PFSK-1 (cell line): ENCODE measurements around the gene RBP7. TPM values are rescaled to one million over a fixed set of nuclear protein-coding genes. Genes with fewer than 3 reads are reported as not detected.

ENCODE experiments used
- FOXP2 ChIP-seq: optimal IDR thresholded peaks from 2 replicates; pipeline ENCODE3; 2011; ENCODE audit warnings: borderline replicate concordance, control low read depth, inconsistent platforms; ENCODE audit not compliant: insufficient read depth; ENCODE audit errors: extremely low read length, extremely low read depth
- POLR2AphosphoS5 ChIP-seq: IDR thresholded peaks from 2 replicates; pipeline ENCODE4 v1.6.1; 2012; ENCODE audit warnings: low read depth, mild to moderate bottlenecking, control low read depth, low read length, moderate library complexity
- SIN3A ChIP-seq: IDR thresholded peaks from 2 replicates; pipeline ENCODE4 v1.6.1; 2012; ENCODE audit warnings: mild to moderate bottlenecking, low read length, moderate library complexity, borderline replicate concordance; ENCODE audit not compliant: insufficient read depth
- TAF1 ChIP-seq: IDR thresholded peaks from 2 replicates; pipeline ENCODE4 v1.6.1; 2012; ENCODE audit warnings: low read length, control low read depth, borderline replicate concordance; ENCODE audit not compliant: insufficient read depth
- polyA plus RNA-seq: library from polyadenylated mRNA; unstranded; fragments of >200 nt; gene quantifications from one replicate; pipeline ENCODE4 v1.2.1, GENCODE V29; 2012; ENCODE audit warnings: low read depth, missing spikeins; ENCODE audit not compliant: insufficient read length
- TF ChIP-seq, protein P1 (sequence below), 2 experiments: IDR thresholded peaks; 2 replicates each; pipeline versions ENCODE4 v1.6.1 to v1.8.0; 2011 to 2012; ENCODE audit warnings: low read depth in 2 of 2, low read length in 2 of 2, control low read depth in 1 of 2, inconsistent platforms in 1 of 2, mild to moderate bottlenecking in 1 of 2, moderate library complexity in 1 of 2; ENCODE audit not compliant: insufficient read depth in 1 of 2

Gene RBP7
- not detected for polyA plus RNA-seq

DNA sequence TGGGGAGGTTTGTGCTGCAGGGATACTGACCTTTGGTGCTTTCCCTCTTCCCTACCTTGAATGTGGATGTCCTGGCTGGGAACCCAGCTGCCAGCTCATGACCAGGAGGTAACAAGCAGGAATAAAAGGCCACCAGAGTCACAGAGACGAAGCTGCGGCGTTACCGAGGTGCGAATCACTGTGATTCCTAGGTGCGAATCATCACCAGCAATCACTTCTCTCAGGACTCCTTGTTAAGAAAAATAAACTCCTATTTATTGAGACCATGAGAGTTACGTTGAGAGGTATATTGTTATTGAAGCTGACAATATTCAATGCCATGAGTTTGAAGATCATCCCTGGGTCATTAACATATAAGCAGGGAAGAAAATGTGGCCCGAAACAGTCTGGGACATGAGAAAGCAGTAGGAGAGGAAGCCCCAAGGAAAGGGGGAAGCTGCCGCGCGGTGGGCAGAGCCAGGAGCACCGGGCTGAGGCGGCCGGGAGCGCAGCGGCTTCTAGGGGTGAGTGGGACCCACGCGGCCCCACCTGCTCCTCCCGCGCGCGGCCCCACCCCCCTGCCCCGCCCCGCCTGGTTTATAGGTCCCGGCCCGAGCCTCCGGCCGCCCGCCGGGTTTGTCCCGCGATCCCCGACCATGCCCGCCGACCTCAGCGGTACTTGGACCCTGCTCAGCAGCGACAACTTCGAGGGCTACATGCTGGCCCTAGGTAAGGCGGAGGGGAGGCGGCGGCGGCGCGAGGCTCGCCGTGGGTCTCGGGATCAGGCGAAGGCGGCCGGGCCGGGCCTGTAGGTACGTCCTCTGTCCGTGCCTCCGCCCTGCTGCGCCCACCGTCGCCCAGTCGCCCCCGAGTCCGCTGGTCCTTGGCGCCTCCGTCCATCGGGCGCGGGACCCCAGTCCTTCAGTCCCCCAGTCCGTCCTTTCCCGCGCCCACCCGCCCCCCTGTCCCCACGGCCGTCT lies at the start of gene RBP7:
RBP7 (plus strand) TSS at position 605 of the 959 bp plus-strand sequence; CDS start at position 636, 31 bp downstream.
- TF ChIP-seq SIN3A (no peak), POLR2AphosphoS5 (no peak), TAF1 (no peak), FOXP2 (no peak)
- TF ChIP-seq, protein P1, sequence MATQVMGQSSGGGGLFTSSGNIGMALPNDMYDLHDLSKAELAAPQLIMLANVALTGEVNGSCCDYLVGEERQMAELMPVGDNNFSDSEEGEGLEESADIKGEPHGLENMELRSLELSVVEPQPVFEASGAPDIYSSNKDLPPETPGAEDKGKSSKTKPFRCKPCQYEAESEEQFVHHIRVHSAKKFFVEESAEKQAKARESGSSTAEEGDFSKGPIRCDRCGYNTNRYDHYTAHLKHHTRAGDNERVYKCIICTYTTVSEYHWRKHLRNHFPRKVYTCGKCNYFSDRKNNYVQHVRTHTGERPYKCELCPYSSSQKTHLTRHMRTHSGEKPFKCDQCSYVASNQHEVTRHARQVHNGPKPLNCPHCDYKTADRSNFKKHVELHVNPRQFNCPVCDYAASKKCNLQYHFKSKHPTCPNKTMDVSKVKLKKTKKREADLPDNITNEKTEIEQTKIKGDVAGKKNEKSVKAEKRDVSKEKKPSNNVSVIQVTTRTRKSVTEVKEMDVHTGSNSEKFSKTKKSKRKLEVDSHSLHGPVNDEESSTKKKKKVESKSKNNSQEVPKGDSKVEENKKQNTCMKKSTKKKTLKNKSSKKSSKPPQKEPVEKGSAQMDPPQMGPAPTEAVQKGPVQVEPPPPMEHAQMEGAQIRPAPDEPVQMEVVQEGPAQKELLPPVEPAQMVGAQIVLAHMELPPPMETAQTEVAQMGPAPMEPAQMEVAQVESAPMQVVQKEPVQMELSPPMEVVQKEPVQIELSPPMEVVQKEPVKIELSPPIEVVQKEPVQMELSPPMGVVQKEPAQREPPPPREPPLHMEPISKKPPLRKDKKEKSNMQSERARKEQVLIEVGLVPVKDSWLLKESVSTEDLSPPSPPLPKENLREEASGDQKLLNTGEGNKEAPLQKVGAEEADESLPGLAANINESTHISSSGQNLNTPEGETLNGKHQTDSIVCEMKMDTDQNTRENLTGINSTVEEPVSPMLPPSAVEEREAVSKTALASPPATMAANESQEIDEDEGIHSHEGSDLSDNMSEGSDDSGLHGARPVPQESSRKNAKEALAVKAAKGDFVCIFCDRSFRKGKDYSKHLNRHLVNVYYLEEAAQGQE (IDR thresholded peaks at IDR 0.05; ENCODE audit: insufficient read depth in 1 of 2, low read depth in 2 of 2, low read length in 2 of 2): no peak

DNA sequence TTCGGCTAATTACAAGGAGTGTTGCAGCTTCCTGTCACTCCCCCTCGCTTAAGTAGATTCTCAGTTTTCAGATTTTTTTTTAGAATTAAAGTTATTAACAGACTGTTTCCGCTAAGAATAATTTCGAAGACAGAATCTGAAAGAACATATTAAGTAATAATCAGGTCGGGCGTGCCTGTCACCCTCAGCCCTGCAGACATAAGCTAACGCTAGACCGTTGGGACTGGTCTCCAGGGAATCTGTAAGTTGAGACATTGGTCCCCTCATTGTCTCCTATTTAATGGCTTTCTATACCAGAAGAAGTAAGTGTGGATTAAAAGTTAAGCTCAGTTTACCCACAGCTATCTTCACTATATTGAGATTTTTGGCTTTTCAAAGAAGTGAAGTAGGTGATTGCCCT lies 39.3 kb upstream of the RBP7 start:
- TF ChIP-seq, protein P1 (IDR thresholded peaks at IDR 0.05; ENCODE audit: insufficient read depth in 1 of 2, low read depth in 2 of 2, low read length in 2 of 2): no peak
- TF ChIP-seq FOXP2: no peak
- no peak for TF ChIP-seq TAF1
- TF ChIP-seq POLR2AphosphoS5: no peak
- TF ChIP-seq SIN3A: no peak

DNA sequence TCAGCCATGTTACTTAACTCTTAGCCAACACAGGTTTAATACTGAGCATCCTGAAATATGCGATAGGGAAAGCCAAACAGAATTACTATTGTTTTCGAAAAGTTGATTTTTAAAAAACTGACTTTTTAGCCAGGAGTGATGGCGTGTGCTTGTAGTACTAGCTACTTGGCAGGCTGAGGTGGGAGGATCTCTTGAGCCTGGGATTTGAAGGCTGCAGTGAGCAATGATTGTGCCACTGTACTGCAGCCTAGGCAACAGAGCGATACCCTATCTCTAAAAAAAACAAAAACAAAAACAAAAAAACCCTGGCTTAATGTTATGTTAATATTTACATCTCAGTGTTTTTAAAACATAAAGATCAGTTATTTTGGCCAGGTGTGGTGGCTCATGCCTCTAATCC lies 37.0 kb upstream of the RBP7 start:
- no peak for TF ChIP-seq SIN3A
- TF ChIP-seq, protein P1 (IDR thresholded peaks at IDR 0.05; ENCODE audit: insufficient read depth in 1 of 2, low read depth in 2 of 2, low read length in 2 of 2): no peak
- TF ChIP-seq POLR2AphosphoS5: no peak
- TF ChIP-seq FOXP2: no peak
- TF ChIP-seq TAF1: no peak

DNA sequence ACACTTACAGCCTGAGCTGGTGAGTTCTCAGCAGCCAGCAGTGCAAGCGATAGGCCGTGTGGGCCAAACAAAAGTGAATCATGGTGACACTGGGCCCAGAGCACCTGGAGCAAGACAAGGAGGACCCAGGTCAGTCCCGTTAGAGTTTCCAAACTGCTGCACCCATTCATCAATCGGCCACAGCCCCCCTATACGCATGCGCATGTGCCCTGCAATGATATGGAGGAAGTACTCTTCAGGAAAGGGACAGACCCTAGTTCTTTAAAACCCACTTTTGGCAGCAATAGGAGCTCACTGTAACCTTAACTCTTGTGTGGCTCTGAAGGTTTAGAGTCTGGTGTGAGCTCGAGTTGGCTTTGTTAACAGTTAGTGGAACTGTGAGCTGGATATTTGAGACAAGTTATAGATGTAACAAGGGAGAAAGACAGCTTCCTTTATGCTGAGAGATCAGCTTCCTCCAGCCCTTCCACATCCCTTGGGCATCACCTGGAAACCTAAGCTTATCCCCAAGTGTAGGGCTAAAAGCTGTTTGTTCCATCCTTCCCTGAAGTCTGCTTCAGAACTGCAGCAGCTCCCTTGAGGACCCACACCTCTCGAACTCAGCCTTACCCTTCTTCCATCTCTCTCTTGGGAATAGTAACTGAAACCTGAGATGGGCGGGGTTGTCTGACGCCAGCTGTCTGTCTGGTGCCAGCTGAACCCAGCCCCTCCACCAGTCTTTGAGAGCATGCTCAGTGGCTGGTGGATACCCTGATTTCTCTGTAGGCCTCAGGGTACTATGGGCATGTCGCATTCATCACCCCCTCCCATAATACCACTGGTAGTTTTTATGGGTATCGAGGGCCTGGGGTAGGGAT lies 36.1 kb upstream of the RBP7 start:
- TF ChIP-seq TAF1: no peak
- no peak for TF ChIP-seq SIN3A
- TF ChIP-seq FOXP2: no peak
- TF ChIP-seq, protein P1 (IDR thresholded peaks at IDR 0.05; ENCODE audit: insufficient read depth in 1 of 2, low read depth in 2 of 2, low read length in 2 of 2): no peak
